HCT116 (cell line): ENCODE data around the gene TMEM247.

Source experiments
- CEBPB ChIP-seq: IDR thresholded peaks from 2 replicates; pipeline ENCODE4 v1.6.1; 2012; ENCODE audit warnings: low read depth
- CTCF ChIP-seq, 3 experiments: fragments of 200-600 bp in 1 of 3; sonication (generic) in 1 of 3; IDR thresholded peaks in 2 of 3; conservative IDR thresholded peaks in 1 of 3; 2 replicates each; pipeline ENCODE4 v1.5.1; 2012 to 2017; ENCODE audit warnings: low read depth in 2 of 3, low read length in 2 of 3, antibody characterized with exemption in 1 of 3, borderline replicate concordance in 1 of 3, control low read depth in 1 of 3, mild to moderate bottlenecking in 1 of 3, mixed read lengths in 1 of 3, mixed run types in 1 of 3, moderate library complexity in 1 of 3; ENCODE audit not compliant: insufficient read depth in 1 of 3
- EZH2 ChIP-seq: fragments of 200-600 bp; sonication (generic); IDR thresholded peaks from 2 replicates; pipeline ENCODE4 v1.6.1; 2017; ENCODE audit warnings: antibody characterized with exemption, mixed run types
- EZH2phosphoT487 ChIP-seq: fragments of 200-600 bp; IDR thresholded peaks from 2 replicates; pipeline ENCODE4 v1.6.1; 2018; ENCODE audit warnings: antibody characterized with exemption, borderline replicate concordance
- MAX ChIP-seq: IDR thresholded peaks from 2 replicates; pipeline ENCODE4 v1.6.1; 2012
- POLR2A ChIP-seq: IDR thresholded peaks from 2 replicates; pipeline ENCODE4 v1.7.0; 2011; ENCODE audit warnings: borderline replicate concordance; ENCODE audit not compliant: insufficient read depth, insufficient read length; ENCODE audit errors: extremely low read depth
- REST ChIP-seq: IDR thresholded peaks from 2 replicates; pipeline ENCODE4 v1.6.1; 2012; ENCODE audit warnings: low read depth
- SIN3A ChIP-seq: IDR thresholded peaks from 2 replicates; pipeline ENCODE4 v1.6.1; 2012; ENCODE audit warnings: low read depth
- TCF7L2 ChIP-seq: IDR thresholded peaks from 2 replicates; pipeline ENCODE4 v1.7.0; 2011; ENCODE audit warnings: borderline replicate concordance, inconsistent platforms; ENCODE audit not compliant: insufficient read depth, insufficient read length; ENCODE audit errors: extremely low read depth
- YY1 ChIP-seq: IDR thresholded peaks from 2 replicates; pipeline ENCODE4 v1.6.1; 2011; ENCODE audit warnings: low read length, low read depth, moderate library complexity, mild to moderate bottlenecking; ENCODE audit not compliant: insufficient replicate concordance; ENCODE audit errors: extremely low read depth

DNA sequence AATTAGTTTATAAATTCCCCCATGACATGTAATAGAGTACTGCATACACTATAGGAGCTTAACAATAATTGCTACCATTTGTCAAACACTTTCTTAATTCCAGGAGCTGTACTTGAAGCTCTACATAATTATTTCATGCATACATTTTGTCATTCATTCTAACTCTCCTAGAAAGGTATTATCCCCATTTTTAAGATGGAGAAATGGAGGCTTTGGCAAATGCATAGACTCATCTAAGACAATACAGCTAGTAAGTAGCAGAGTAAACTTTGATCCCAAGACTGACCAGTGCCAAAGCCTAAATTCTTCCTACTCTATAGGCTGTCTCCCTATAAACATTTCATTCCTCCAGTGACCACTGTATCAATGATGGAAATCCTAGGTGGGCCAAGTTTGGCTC is 42.6 kb upstream of the TMEM247 start:
- TF ChIP-seq TCF7L2 (no peak), SIN3A (no peak), CTCF (IDR thresholded peaks at IDR 0.05 in 2 of 3, conservative IDR thresholded peaks at IDR 0.05 in 1 of 3; ENCODE audit: borderline replicate concordance in 1 of 3, insufficient read depth in 1 of 3, low read depth in 2 of 3, low read length in 2 of 3) (no peak), CEBPB (no peak), YY1 (no peak), EZH2 (no peak), POLR2A (no peak), MAX (no peak), REST (no peak), EZH2phosphoT487 (no peak)
